NCI-H460 (cell line): ENCODE data around the gene SPRTN. TPM values are rescaled to one million over a fixed set of nuclear protein-coding genes. Genes with fewer than 3 reads are reported as not detected.
A peak's percentile ranks its signal among the peaks of the same experiment; 100 is the strongest.

Source experiments
- DNase-seq: peaks from one replicate; pipeline ENCODE4 v3.0.0-alpha.2; 2016; ENCODE audit warnings: low read depth; ENCODE audit errors: extremely low read depth
- total RNA-seq: library from RNA; depleted of rRNA; stranded (reverse); fragments of >200 nt; shearing (Covaris generic); gene quantifications from 2 replicates; pipeline ENCODE4 v1.2.3, GENCODE V29; 2014

SPRTN gene
- total RNA-seq, 1 experiment from 2014 or later = 21.4 TPM

- no peak for DNase-seq
These were observed 38.0 kb downstream of the SPRTN start for GRCh38 chr1:231376101-231376500.

- no peak for DNase-seq
These were observed 38.9 kb downstream of the SPRTN start for GRCh38 chr1:231376875-231377549.

- no peak for DNase-seq
These were observed 43.6 kb downstream of the SPRTN start for GRCh38 chr1:231381729-231382128.

DNA sequence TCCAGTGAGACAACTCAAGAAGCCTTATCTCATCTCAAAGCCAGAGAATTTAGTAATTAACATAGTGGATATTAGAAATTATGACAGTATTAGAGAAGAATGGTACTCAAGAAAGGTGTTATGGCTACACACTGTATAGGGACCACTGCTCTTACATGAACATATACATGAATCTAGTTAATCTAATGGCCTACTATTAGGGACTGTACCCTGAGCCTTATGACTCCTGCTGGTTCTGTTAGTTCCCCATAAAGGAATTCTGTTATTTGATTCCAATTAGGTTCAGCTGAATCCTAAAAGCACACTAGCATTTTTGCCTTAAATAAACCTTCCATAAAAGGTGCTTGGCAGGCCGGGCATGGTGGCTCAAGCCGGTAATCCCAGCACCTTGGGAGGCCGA lies 44.3 kb downstream of the SPRTN start:
- DNase-seq = no peak

DNA sequence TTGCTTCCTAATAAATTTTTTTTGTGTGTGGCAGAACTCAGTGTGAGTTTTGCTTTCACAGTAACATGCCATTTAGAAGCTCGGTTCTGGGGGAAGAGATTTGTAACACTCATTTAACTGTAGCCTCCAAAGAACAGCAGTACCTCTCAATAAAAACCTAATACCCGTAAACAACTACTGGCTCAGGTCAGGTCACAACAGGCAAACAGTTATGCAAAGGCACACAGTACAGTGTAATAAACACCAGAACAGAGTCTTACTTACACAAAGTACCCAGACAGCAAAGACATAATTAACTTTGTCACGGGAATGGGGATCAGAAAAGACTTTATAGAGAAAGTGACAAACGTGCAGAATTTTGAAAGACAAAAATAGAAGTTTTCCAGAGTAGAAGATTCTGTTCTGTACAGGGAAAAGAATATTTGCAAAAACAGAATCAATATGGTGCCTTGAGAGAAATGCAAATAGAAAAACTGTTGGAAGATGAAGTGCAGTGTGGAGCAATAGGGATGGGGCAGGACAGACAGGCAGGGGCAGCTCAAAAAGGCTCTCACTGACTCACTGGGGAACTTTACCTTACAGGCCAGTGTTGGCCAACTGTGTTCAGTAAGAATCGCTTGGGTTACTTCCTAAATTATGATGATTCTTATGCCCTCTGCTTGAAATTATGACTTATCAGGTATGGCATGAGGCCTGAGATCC lies 45.2 kb downstream of the SPRTN start:
- DNase-seq = no peak

GRCh38 chr1:231384696-231385415 lies 46.8 kb downstream of the SPRTN start:
- DNase-seq = no peak

DNA sequence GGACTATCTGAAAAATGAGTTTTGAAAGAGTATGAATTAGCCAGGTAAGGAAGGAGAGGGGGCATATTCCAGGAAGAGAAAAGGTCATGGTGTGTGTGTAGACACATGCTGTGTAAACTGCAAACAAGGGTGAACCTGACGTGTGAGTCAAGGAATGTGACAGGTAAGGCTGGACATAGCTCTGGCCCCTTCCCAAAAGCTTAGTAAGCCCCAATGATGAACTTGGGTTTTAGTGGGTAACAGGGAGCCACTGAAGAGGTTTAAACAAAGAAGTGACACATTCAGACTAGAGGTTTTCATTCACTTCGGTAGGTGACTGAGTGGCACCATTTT lies 47.3 kb downstream of the SPRTN start:
- no peak for DNase-seq

- DNase-seq = no peak
These were observed 48.4 kb downstream of the SPRTN start for GRCh38 chr1:231386466-231386865.

- DNase-seq = peak; percentile 55
These were observed 49.9 kb downstream of the SPRTN start for GRCh38 chr1:231387770-231388669.

- no peak for DNase-seq
These were observed 52.0 kb downstream of the SPRTN start for GRCh38 chr1:231390071-231390470.

DNA sequence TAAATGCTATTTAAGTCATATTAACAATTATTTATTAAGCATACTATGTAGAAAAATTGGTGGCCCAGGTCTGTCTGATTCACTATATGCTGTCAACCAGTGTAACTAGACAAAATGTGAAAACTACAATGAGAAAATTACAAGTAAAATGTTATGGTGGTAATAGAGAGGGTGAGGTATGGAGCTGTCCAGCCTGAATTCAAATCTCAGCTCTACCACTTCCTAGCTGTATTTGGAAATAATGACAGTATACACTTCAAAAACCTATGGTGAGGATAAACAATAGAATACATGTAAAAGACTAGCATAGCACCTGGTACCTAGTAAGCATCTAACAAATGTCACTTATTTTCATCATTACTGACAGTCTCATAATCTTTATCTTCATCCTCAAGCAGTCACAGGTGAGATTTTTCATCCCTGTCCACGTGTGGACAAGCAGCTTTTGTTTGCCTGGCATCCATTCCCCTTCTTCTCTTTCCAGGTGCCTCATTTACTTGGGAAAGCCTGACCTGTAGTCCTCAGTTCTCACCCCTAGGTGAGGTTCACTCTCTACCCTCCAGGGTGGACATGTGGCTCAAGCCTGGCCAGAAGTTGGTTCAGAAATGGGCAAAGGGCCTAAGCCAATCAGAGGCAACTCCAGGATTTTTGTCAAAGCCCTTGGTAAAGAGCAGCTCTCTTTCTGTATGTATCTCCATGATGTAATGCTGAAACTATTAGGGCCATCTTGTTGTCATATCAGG lies 54.5 kb downstream of the SPRTN start:
- DNase-seq = no peak

- no peak for DNase-seq
These were observed 55.6 kb downstream of the SPRTN start for GRCh38 chr1:231393668-231394067.

- peak; percentile 73 for DNase-seq
These were observed 57.2 kb downstream of the SPRTN start for GRCh38 chr1:231395076-231395997.

DNA sequence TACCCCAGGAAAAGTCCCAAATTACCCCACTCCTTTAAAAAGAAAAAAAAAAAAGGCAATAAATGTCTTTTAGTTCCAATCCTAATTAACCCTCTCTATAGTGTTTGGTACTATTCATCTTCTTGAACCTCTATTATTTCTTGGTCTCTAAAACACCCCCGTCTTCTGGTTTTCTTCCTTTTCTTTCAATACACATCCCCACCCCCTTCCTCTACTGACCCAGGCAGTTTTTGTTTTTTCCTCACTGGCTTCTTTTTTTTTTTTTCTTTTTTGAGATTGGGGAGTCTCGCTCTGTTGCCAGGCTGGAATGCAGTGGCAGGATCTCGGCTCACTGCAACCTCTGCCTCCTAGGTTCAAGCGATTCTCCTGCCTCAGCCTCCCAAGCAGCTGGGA lies 57.9 kb downstream of the SPRTN start:
- no peak for DNase-seq

- DNase-seq = no peak
These were observed 58.5 kb downstream of the SPRTN start for GRCh38 chr1:231396643-231397042.

DNA sequence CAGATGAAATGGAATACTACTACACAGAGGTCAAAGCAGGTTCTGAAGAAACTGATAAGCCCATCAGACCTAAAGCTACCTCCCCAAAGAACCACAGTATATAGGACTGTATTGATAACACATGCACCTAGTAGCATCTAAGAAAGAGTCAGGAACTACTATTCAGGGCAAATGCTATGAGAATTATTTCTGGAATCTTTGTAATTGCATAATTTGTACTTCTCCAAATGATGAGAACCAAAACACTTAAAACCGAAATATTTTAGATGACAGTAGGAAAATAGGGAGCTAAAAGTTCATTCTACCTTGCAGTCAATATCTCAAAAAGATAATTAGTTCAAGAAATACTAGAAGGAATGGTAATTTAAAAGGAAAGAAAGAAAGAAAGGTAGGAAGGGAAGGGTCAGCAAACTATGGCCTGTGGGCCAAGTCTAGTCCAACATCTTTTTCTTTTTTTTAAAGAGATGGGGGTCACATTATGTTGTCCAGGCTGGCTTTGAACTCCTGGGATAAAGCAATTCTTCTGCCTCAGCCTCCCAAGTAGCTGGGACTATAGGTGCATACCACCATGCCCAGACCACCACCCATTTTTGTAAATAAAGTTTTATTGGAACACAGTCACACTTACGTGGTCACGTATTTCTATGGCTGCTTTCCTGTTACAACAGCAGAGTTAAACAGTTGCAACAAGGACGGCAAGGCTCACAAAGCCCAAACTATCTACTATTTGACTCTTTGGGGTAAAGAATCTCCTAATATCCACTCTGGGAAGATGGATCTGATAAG lies 60.0 kb downstream of the SPRTN start:
- no peak for DNase-seq

- DNase-seq = no peak
These were observed 63.4 kb downstream of the SPRTN start for GRCh38 chr1:231401478-231401877.

GRCh38 chr1:231404318-231404717 lies 66.2 kb downstream of the SPRTN start:
- DNase-seq = no peak
